Astrocyte (in vitro differentiated cells and primary cell): Measurements from ENCODE around the gene ZBTB16. TPM values are rescaled to one million over a fixed set of nuclear protein-coding genes. Genes with fewer than 3 reads are reported as not detected.

ENCODE experiments used
- DNase-seq: peaks from one replicate; pipeline ENCODE4 v3.0.0-alpha.2; 2010; ENCODE audit warnings: low read depth
- FAIRE-seq: peaks from 2 replicates; lab custom pipeline; 2011; peaks lifted over from hg19 to GRCh38; lab: Jason Lieb, UNC
- H2AFZ ChIP-seq: 2 replicates; pipeline ENCODE4 v1.6.0; 2012; ENCODE audit warnings: low read depth, low read length, inconsistent platforms
- H3K27ac ChIP-seq: 2 replicates; pipeline ENCODE4 v1.5.1; 2011; ENCODE audit warnings: low read depth, low read length, inconsistent platforms
- H3K27me3 ChIP-seq: 2 replicates; pipeline ENCODE4 v1.6.0; 2011; ENCODE audit warnings: low read length, inconsistent platforms; ENCODE audit not compliant: insufficient read depth
- H3K36me3 ChIP-seq: 2 replicates; pipeline ENCODE4 v1.5.1; 2011; ENCODE audit warnings: low read length, inconsistent platforms; ENCODE audit not compliant: insufficient read depth
- H3K4me1 ChIP-seq: 2 replicates; pipeline ENCODE4 v1.5.1; 2011; ENCODE audit warnings: low read length, inconsistent platforms; ENCODE audit not compliant: insufficient read depth
- H3K4me2 ChIP-seq: 2 replicates; pipeline ENCODE4 v1.6.0; 2012; ENCODE audit warnings: low read length, inconsistent platforms
- H3K4me3 ChIP-seq: 2 replicates; pipeline ENCODE4 v1.5.1; 2011; ENCODE audit warnings: low read depth, mild to moderate bottlenecking, low read length, inconsistent platforms; ENCODE audit not compliant: insufficient read depth
- H3K79me2 ChIP-seq: 2 replicates; pipeline ENCODE4 v1.6.0; 2012; ENCODE audit warnings: mild to moderate bottlenecking, low read length, inconsistent platforms; ENCODE audit not compliant: insufficient read depth
- H3K9ac ChIP-seq: 2 replicates; pipeline ENCODE4 v1.6.0; 2012; ENCODE audit warnings: mild to moderate bottlenecking, low read length, inconsistent platforms
- H3K9me3 ChIP-seq: 2 replicates; pipeline ENCODE4 v1.5.1; 2012; ENCODE audit warnings: low read depth, mild to moderate bottlenecking, low read length, inconsistent platforms; ENCODE audit not compliant: insufficient read depth
- H4K20me1 ChIP-seq: 2 replicates; pipeline ENCODE4 v1.6.0; 2012; ENCODE audit warnings: low read length, inconsistent platforms; ENCODE audit not compliant: insufficient read depth
- H3K27ac Mint-ChIP-seq: one replicate; pipeline ENCODE4 v1.8.0; 2021; ENCODE audit warnings: mild to moderate bottlenecking, mixed read lengths; ENCODE audit not compliant: unreplicated experiment
- H3K27me3 Mint-ChIP-seq: one replicate; pipeline ENCODE4 v1.8.0; 2021; ENCODE audit warnings: low read depth, mixed read lengths; ENCODE audit not compliant: unreplicated experiment
- H3K36me3 Mint-ChIP-seq: one replicate; pipeline ENCODE4 v1.8.0; 2021; ENCODE audit warnings: low read depth, mixed read lengths; ENCODE audit not compliant: unreplicated experiment
- H3K4me1 Mint-ChIP-seq: one replicate; pipeline ENCODE4 v1.8.0; 2021; ENCODE audit warnings: low read depth, mixed read lengths; ENCODE audit not compliant: unreplicated experiment
- H3K4me3 Mint-ChIP-seq: one replicate; pipeline ENCODE4 v1.8.0; 2021; ENCODE audit warnings: mild to moderate bottlenecking, moderate library complexity, mixed read lengths; ENCODE audit not compliant: unreplicated experiment
- H3K9me3 Mint-ChIP-seq: one replicate; pipeline ENCODE4 v1.8.0; 2021; ENCODE audit warnings: mild to moderate bottlenecking, mixed read lengths; ENCODE audit not compliant: unreplicated experiment
- EZH2 ChIP-seq: IDR thresholded peaks from 2 replicates; pipeline ENCODE4 v1.6.1; 2012; ENCODE audit warnings: mild to moderate bottlenecking, low read length, inconsistent platforms; ENCODE audit not compliant: insufficient read depth
- total RNA-seq: library from RNA; stranded (reverse); gene quantifications from 2 replicates; pipeline ENCODE4 v1.2.1, GENCODE V29; 2021
- TF ChIP-seq, protein P1 (sequence below): IDR thresholded peaks from 2 replicates; pipeline ENCODE4 v1.5.1; 2011; ENCODE audit warnings: low read depth, mild to moderate bottlenecking, inconsistent platforms, low read length, moderate library complexity; ENCODE audit not compliant: insufficient read depth

The ZBTB16 gene
- total RNA-seq, 1 donor from 2014 or later: 0.50 TPM

GRCh38 chr11:114272311-114272710, 212.8 kb downstream of the ZBTB16 start:
- peaks cover 4% of the 10 kb centered on the region for H3K9me3 Mint-ChIP-seq
- Histone ChIP-seq H4K20me1 (no peaks in the 10 kb centered on the region), H2AFZ (no peak overlapping the region), H3K4me1 (no peaks in the 10 kb centered on the region), H3K79me2 (no peaks in the 10 kb centered on the region), H3K36me3 (no peaks in the 10 kb centered on the region), H3K9me3 (no peaks in the 10 kb centered on the region), H3K9ac (no peak overlapping the region), H3K4me2 (no peak overlapping the region), H3K4me3 (no peak overlapping the region), H3K27ac (no peak overlapping the region), H3K27me3 (peaks cover 35% of the 10 kb centered on the region)
- no peaks in the 10 kb centered on the region for H3K4me1 Mint-ChIP-seq
- no peak overlapping the region for H3K4me3 Mint-ChIP-seq
- FAIRE-seq (no peak), DNase-seq (no peak)
- no peak overlapping the region for H3K27ac Mint-ChIP-seq
- H3K27me3 Mint-ChIP-seq: peaks cover 24% of the 10 kb centered on the region
- no peaks in the 10 kb centered on the region for H3K36me3 Mint-ChIP-seq
- no peak for TF ChIP-seq EZH2
- TF ChIP-seq, protein P1, sequence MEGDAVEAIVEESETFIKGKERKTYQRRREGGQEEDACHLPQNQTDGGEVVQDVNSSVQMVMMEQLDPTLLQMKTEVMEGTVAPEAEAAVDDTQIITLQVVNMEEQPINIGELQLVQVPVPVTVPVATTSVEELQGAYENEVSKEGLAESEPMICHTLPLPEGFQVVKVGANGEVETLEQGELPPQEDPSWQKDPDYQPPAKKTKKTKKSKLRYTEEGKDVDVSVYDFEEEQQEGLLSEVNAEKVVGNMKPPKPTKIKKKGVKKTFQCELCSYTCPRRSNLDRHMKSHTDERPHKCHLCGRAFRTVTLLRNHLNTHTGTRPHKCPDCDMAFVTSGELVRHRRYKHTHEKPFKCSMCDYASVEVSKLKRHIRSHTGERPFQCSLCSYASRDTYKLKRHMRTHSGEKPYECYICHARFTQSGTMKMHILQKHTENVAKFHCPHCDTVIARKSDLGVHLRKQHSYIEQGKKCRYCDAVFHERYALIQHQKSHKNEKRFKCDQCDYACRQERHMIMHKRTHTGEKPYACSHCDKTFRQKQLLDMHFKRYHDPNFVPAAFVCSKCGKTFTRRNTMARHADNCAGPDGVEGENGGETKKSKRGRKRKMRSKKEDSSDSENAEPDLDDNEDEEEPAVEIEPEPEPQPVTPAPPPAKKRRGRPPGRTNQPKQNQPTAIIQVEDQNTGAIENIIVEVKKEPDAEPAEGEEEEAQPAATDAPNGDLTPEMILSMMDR: no peak

- H3K27me3 ChIP-seq: peaks cover 35% of the 10 kb centered on the region
- no peak overlapping the region for H2AFZ ChIP-seq
- no peaks in the 10 kb centered on the region for H3K9me3 ChIP-seq
- H4K20me1 ChIP-seq: no peaks in the 10 kb centered on the region
- no peak overlapping the region for H3K9ac ChIP-seq
- no peak overlapping the region for H3K4me2 ChIP-seq
- no peaks in the 10 kb centered on the region for H3K4me1 Mint-ChIP-seq
- no peaks in the 10 kb centered on the region for H3K79me2 ChIP-seq
- no peak overlapping the region for H3K4me3 ChIP-seq
- TF ChIP-seq, protein P1: no peak
- no peak for TF ChIP-seq EZH2
- peaks cover 4% of the 10 kb centered on the region for H3K9me3 Mint-ChIP-seq
- H3K36me3 Mint-ChIP-seq: no peaks in the 10 kb centered on the region
- no peaks in the 10 kb centered on the region for H3K36me3 ChIP-seq
- DNase-seq (no peak), FAIRE-seq (no peak)
- no peak overlapping the region for H3K4me3 Mint-ChIP-seq
- no peaks in the 10 kb centered on the region for H3K4me1 ChIP-seq
- no peak overlapping the region for H3K27ac ChIP-seq
- peaks cover 24% of the 10 kb centered on the region for H3K27me3 Mint-ChIP-seq
- no peak overlapping the region for H3K27ac Mint-ChIP-seq
These were observed 213.6 kb downstream of the ZBTB16 start for GRCh38 chr11:114273071-114273470.

DNA sequence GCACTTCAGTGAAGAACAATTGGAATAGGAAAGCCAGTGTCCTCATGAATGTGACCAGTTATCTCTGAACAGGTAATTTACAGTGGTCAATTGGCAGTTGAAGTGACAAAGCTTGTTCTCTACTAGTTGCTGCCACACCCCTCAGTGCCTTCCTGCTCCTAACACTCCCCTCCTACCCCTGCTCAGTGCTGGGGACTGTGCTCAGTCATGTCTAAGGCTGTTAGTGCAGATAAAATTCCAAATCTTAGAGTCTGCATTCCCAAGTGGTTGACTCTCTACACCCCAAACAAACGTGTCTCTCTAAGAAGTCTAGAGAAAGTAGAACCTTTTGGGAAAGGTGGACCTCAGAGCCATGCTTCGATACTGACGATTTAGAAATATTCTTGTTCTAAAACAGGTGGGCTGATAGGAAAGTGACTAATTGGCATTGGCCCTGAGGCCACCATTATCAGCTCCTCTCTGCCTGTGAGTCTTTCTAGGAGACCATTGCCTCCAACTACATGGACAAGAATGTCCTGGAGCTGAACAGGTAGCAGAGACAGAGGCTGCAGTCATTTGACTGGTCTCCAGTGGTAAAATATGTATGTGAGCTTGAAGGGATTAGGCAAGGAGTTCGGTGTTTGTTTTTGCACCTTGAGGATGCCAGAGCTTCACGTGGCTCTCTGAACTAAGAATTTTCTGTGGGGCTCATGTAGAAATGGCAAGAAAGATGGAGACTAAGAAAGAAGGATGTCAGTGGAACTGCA, 214.6 kb downstream of the ZBTB16 start:
- Histone ChIP-seq H3K79me2 (no peaks in the 10 kb centered on the region), H3K9ac (no peak overlapping the region), H3K27me3 (peaks cover 35% of the 10 kb centered on the region), H3K4me2 (no peak overlapping the region), H3K27ac (no peak overlapping the region), H3K4me1 (no peaks in the 10 kb centered on the region), H4K20me1 (no peaks in the 10 kb centered on the region), H3K9me3 (no peaks in the 10 kb centered on the region), H2AFZ (no peak overlapping the region), H3K36me3 (no peaks in the 10 kb centered on the region), H3K4me3 (no peak overlapping the region)
- Mint-ChIP-seq H3K4me1 (no peaks in the 10 kb centered on the region), H3K4me3 (no peak overlapping the region), H3K27me3 (peaks cover 24% of the 10 kb centered on the region), H3K36me3 (no peaks in the 10 kb centered on the region), H3K27ac (no peak overlapping the region), H3K9me3 (peaks cover 4% of the 10 kb centered on the region)
- DNase-seq (no peak), FAIRE-seq (no peak)
- TF ChIP-seq, protein P1: no peak
- no peak for TF ChIP-seq EZH2
